CD14-positive monocyte (primary cell): ENCODE measurements around the gene ANKS6. TPM values are rescaled to one million over a fixed set of nuclear protein-coding genes. Genes with fewer than 3 reads are reported as not detected.

Source experiments
- DNase-seq, 3 donors: peaks; one replicate each; pipeline ENCODE4 v3.0.0-alpha.2; 2011 to 2022
- H2AFZ ChIP-seq: 2 replicates; pipeline ENCODE4 v1.6.0; 2012; ENCODE audit warnings: mild to moderate bottlenecking, low read depth, low read length, inconsistent platforms; ENCODE audit not compliant: insufficient read depth, poor library complexity, severe bottlenecking
- H3K27ac ChIP-seq, 2 donors: 1 replicate in 1 of 2; 2 replicates in 1 of 2; pipeline ENCODE4 v1.5.1; 2012 to 2013; ENCODE audit warnings: low read length in 2 of 2, control low read depth in 1 of 2, inconsistent platforms in 1 of 2, low read depth in 1 of 2, mild to moderate bottlenecking in 1 of 2
- H3K27me3 ChIP-seq, 2 donors: one replicate each; pipeline versions ENCODE4 v1.6.0 to v1.6.1; 2011 to 2013; ENCODE audit warnings: low read length in 2 of 2; ENCODE audit not compliant: control insufficient read depth in 2 of 2, insufficient read depth in 2 of 2
- H3K36me3 ChIP-seq, 2 donors: replicated peaks in 1 of 2; 1 replicate in 1 of 2; 2 replicates in 1 of 2; pipeline versions ENCODE4 v1.5.1 to v1.6.1; 2012 to 2013; ENCODE audit warnings: low read length in 2 of 2, control low read depth in 1 of 2, inconsistent platforms in 1 of 2, mild to moderate bottlenecking in 1 of 2; ENCODE audit not compliant: insufficient read depth in 2 of 2, control insufficient read depth in 1 of 2
- H3K4me1 ChIP-seq, 2 donors: 1 replicate in 1 of 2; 2 replicates in 1 of 2; pipeline versions ENCODE4 v1.5.1 to v1.6.1; 2012 to 2013; ENCODE audit warnings: low read length in 2 of 2, control low read depth in 1 of 2, inconsistent platforms in 1 of 2, mild to moderate bottlenecking in 1 of 2, moderate library complexity in 1 of 2; ENCODE audit not compliant: insufficient read depth in 2 of 2, control insufficient read depth in 1 of 2
- H3K4me2 ChIP-seq: replicated peaks from 2 replicates; pipeline ENCODE3; 2012; ENCODE audit warnings: low read length, moderate library complexity, mild to moderate bottlenecking; ENCODE audit not compliant: poor library complexity, severe bottlenecking; ENCODE audit errors: extremely low read depth
- H3K4me3 ChIP-seq, 3 experiments: fragments of 200-600 bp in 1 of 3; sonication (generic) in 1 of 3; replicated peaks in 1 of 3; 1 replicate in 2 of 3; 2 replicates in 1 of 3; pipeline ENCODE4 v1.5.1; 2011 to 2013; ENCODE audit warnings: low read length in 3 of 3, mild to moderate bottlenecking in 3 of 3, control low read depth in 2 of 3, low read depth in 2 of 3, inconsistent platforms in 1 of 3, moderate library complexity in 1 of 3
- H3K79me2 ChIP-seq: 2 replicates; pipeline ENCODE4 v1.6.0; 2012; ENCODE audit warnings: mild to moderate bottlenecking, control low read depth, inconsistent platforms, low read length, moderate library complexity; ENCODE audit not compliant: insufficient read depth
- H3K9ac ChIP-seq: 2 replicates; pipeline ENCODE4 v1.6.0; 2017; ENCODE audit warnings: low read length, mild to moderate bottlenecking; ENCODE audit not compliant: insufficient read depth, poor library complexity, severe bottlenecking
- H3K9me3 ChIP-seq, 2 donors: replicated peaks in 1 of 2; 1 replicate in 1 of 2; 2 replicates in 1 of 2; pipeline versions ENCODE4 v1.5.1 to v1.6.1; 2012 to 2013; ENCODE audit warnings: low read length in 2 of 2, control low read depth in 1 of 2; ENCODE audit not compliant: control insufficient read depth in 1 of 2, insufficient read depth in 1 of 2
- H4K20me1 ChIP-seq: 2 replicates; pipeline ENCODE4 v1.6.0; 2012; ENCODE audit warnings: mild to moderate bottlenecking, low read length, control low read depth, moderate library complexity; ENCODE audit not compliant: insufficient read depth
- H3K27ac Mint-ChIP-seq, 7 donors: one replicate each; pipeline ENCODE4 v1.8.0; 2020; ENCODE audit warnings: mild to moderate bottlenecking in 7 of 7, mixed read lengths in 7 of 7, moderate library complexity in 6 of 7, inconsistent platforms in 2 of 7
- H3K27me3 Mint-ChIP-seq, 3 donors: one replicate each; pipeline ENCODE4 v1.8.0; 2021 to 2022; ENCODE audit warnings: low read depth in 3 of 3, mild to moderate bottlenecking in 3 of 3, mixed read lengths in 3 of 3, moderate library complexity in 3 of 3, inconsistent platforms in 1 of 3
- H3K36me3 Mint-ChIP-seq, 2 donors: one replicate each; pipeline ENCODE4 v1.8.0; 2020; ENCODE audit warnings: mixed read lengths in 2 of 2, inconsistent platforms in 1 of 2, mild to moderate bottlenecking in 1 of 2
- H3K4me1 Mint-ChIP-seq: one replicate; pipeline ENCODE4 v1.8.0; 2020; ENCODE audit warnings: mild to moderate bottlenecking, mixed read lengths
- H3K4me3 Mint-ChIP-seq, 2 donors: one replicate each; pipeline ENCODE4 v1.8.0; 2020; ENCODE audit warnings: mild to moderate bottlenecking in 2 of 2, mixed read lengths in 2 of 2, moderate library complexity in 1 of 2
- H3K9me3 Mint-ChIP-seq, 7 donors: one replicate each; pipeline ENCODE4 v1.8.0; 2020 to 2022; ENCODE audit warnings: mixed read lengths in 7 of 7, mild to moderate bottlenecking in 6 of 7, moderate library complexity in 6 of 7, inconsistent platforms in 2 of 7
- CTCF ChIP-seq: fragments of 200-600 bp; IDR thresholded peaks from one replicate; pipeline ENCODE4 v1.8.0; 2022; ENCODE audit warnings: antibody characterized with exemption, mild to moderate bottlenecking
- WGBS: methylation state at CpG from one replicate; pipeline ENCODE4 v1.1.5; 2013; ENCODE audit warnings: missing lambda C conversion rate; ENCODE audit not compliant: insufficient coverage; 5-methylcytosine and 5-hydroxymethylcytosine counted together
- intact Hi-C, 2 donors: fragments of 100-400 bp; cut with micrococcal nuclease; formaldehyde crosslinking; loops; one replicate each; pipeline versions ENCODE4 v1.15.0 to v1.15.1; 2023
- polyA plus RNA-seq, 3 donors: library from polyadenylated mRNA; depleted of rRNA in 1 of 3; unstranded in 2 of 3; stranded (reverse) in 1 of 3; fragments of 300-500 nt in 2 of 3; fragments of >200 nt in 1 of 3; fragmentation: Illumina TruSeq in 2 of 3; gene quantifications; 1 replicate in 2 of 3; 2 replicates in 1 of 3; pipeline ENCODE4 v1.2.3, GENCODE V29; 2012 to 2021

ANKS6 gene
- polyA plus RNA-seq, 3 donors: 0.20 to 1.5 (median 0.56) TPM

GRCh38 chr9:98766586-98766985 is 29.8 kb downstream of the ANKS6 start:
- no peaks in the 10 kb centered on the region for H3K79me2 ChIP-seq
- H3K4me3 ChIP-seq: peak overlapping the region in 1 of 3 experiments; percentile 38
- Mint-ChIP-seq H3K4me1 (peaks cover 37% of the 10 kb centered on the region), H3K27me3 (peaks cover 0 to 3% (median 0%) of the 10 kb centered on the region in 3 donors), H3K9me3 (peaks cover 0 to 8% (median 4%) of the 10 kb centered on the region in 7 donors), H3K4me3 (peak overlapping the region in 1 of 2 donors; percentile 40), H3K27ac (peak overlapping the region in 5 of 7 donors; percentile 25 to 86 (median 79)), H3K36me3 (peaks cover 0 to 4% of the 10 kb centered on the region in 2 donors)
- no peak for TF ChIP-seq CTCF
- peak overlapping the region; percentile 48 for H2AFZ ChIP-seq
- no peaks in the 10 kb centered on the region for H4K20me1 ChIP-seq
- peak; percentile 57 to 81 (median 72) for DNase-seq
- H3K4me1 ChIP-seq: peaks cover 23 to 27% of the 10 kb centered on the region in 2 donors
- peak overlapping the region in 1 of 2 donors; percentile 48 for H3K27ac ChIP-seq
- H3K4me2 ChIP-seq: peak overlapping the region; percentile 60
- intact Hi-C loops: no loop called here
- no peaks in the 10 kb centered on the region for H3K27me3 ChIP-seq
- no CpG with 5 or more reads among the region's 2 CpGs for WGBS
- H3K36me3 ChIP-seq: no peaks in the 10 kb centered on the region
- H3K9me3 ChIP-seq: no peaks in the 10 kb centered on the region
- peak overlapping the region; percentile 15 for H3K9ac ChIP-seq

DNA sequence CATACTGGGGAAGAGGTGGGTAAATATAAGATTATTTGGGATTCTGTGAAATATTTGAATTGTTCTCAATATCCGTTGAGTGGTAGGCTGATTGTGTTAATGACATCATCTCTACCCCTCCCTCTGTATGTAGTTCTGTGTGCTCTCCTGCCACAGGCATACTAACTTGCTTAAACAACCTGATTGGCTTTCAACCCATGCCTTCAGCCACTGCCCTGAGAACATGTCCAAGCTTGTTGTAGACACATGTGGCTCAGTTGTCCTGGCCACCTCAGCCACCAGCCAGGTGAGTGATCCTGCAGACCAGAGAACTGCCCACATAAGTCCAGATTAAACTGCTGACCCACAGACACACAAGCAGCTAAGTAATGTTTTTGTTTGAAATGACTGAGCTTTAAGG is 31.1 kb downstream of the ANKS6 start:
- no peak for DNase-seq
- Histone ChIP-seq H3K36me3 (no peaks in the 10 kb centered on the region), H3K9ac (no peak overlapping the region), H3K79me2 (no peaks in the 10 kb centered on the region), H3K9me3 (no peaks in the 10 kb centered on the region), H3K27me3 (no peaks in the 10 kb centered on the region), H2AFZ (no peak overlapping the region), H3K4me1 (peaks cover 23 to 27% of the 10 kb centered on the region in 2 donors), H3K4me2 (no peak overlapping the region), H4K20me1 (no peaks in the 10 kb centered on the region), H3K27ac (no peak overlapping the region), H3K4me3 (no peak overlapping the region)
- Mint-ChIP-seq H3K36me3 (peaks cover 0 to 4% of the 10 kb centered on the region in 2 donors), H3K27ac (no peak overlapping the region), H3K4me1 (peaks cover 37% of the 10 kb centered on the region), H3K9me3 (peaks cover 0 to 8% (median 4%) of the 10 kb centered on the region in 7 donors), H3K4me3 (no peak overlapping the region), H3K27me3 (peaks cover 0 to 3% (median 0%) of the 10 kb centered on the region in 3 donors)
- no CpG with 5 or more reads among the region's 1 CpG for WGBS
- intact Hi-C loops: no loop called here
- no peak for TF ChIP-seq CTCF
